Epithelial cell of prostate (primary cell): ENCODE results near the gene AASDH.
A peak's percentile ranks its signal among the peaks of the same experiment; 100 is the strongest.

Experiments used
- DNase-seq: peaks from one replicate; pipeline ENCODE4 v3.0.0-alpha.2; 2011; ENCODE audit warnings: low read depth, low spot score
- H3K27ac ChIP-seq: fragments of 450-650 bp; 2 replicates; pipeline ENCODE4 v1.5.1; 2017; ENCODE audit warnings: mild to moderate bottlenecking

Gene AASDH, protein sequence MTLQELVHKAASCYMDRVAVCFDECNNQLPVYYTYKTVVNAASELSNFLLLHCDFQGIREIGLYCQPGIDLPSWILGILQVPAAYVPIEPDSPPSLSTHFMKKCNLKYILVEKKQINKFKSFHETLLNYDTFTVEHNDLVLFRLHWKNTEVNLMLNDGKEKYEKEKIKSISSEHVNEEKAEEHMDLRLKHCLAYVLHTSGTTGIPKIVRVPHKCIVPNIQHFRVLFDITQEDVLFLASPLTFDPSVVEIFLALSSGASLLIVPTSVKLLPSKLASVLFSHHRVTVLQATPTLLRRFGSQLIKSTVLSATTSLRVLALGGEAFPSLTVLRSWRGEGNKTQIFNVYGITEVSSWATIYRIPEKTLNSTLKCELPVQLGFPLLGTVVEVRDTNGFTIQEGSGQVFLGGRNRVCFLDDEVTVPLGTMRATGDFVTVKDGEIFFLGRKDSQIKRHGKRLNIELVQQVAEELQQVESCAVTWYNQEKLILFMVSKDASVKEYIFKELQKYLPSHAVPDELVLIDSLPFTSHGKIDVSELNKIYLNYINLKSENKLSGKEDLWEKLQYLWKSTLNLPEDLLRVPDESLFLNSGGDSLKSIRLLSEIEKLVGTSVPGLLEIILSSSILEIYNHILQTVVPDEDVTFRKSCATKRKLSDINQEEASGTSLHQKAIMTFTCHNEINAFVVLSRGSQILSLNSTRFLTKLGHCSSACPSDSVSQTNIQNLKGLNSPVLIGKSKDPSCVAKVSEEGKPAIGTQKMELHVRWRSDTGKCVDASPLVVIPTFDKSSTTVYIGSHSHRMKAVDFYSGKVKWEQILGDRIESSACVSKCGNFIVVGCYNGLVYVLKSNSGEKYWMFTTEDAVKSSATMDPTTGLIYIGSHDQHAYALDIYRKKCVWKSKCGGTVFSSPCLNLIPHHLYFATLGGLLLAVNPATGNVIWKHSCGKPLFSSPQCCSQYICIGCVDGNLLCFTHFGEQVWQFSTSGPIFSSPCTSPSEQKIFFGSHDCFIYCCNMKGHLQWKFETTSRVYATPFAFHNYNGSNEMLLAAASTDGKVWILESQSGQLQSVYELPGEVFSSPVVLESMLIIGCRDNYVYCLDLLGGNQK

DNA sequence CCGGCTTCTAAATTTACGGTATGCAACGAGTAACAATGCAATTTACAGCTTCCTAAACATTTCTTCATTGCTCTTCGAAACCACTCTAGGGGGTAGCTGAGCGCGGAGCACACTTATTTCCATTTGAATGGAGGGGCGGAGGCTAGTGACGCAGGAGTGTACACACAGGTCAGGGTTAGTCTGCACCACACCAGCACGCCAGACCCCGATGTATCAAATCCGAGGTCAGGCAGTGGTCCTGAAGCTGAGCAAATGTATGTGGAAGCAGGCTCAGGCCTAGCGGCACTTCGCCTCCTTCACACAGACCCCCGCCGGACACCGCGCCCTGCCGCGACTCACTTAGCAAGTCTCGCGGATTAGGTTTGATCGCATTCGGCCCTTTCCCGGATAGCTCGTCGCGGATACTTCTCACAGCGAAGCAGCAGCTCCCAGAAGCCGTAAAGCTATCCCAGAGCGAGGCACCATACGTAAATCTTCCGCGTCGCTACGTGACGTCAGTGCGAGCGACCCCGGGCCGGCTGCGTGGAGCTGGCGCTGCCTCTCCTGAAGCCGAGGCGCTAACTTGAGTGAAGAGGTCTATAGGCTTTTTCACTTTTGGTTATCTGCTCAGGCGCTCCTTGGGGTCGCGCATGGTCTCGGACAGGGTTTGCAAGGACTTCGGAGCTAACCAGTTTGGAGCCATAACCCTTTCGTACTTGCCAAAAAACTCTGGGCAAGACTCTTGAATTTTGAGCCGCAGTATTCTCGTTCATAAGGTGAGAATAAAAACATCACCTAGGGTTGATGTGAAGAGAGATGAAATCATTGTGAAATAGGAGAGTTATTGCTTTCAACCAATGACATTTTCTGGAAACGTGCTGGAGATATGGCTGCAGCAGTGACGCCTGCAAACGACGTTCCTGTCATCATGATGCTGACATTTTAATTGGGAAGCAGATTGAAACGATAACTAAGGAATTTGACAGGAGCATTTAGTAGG, at the start of gene AASDH:
AASDH (minus strand) TSS at position 469 of the 979 bp plus-strand sequence. CDS start 3,192 bp downstream, outside the sequence.
- DNase-seq, result peak; percentile 68
- peak within 1 kb of the TSS; percentile 93 for H3K27ac ChIP-seq

DNA sequence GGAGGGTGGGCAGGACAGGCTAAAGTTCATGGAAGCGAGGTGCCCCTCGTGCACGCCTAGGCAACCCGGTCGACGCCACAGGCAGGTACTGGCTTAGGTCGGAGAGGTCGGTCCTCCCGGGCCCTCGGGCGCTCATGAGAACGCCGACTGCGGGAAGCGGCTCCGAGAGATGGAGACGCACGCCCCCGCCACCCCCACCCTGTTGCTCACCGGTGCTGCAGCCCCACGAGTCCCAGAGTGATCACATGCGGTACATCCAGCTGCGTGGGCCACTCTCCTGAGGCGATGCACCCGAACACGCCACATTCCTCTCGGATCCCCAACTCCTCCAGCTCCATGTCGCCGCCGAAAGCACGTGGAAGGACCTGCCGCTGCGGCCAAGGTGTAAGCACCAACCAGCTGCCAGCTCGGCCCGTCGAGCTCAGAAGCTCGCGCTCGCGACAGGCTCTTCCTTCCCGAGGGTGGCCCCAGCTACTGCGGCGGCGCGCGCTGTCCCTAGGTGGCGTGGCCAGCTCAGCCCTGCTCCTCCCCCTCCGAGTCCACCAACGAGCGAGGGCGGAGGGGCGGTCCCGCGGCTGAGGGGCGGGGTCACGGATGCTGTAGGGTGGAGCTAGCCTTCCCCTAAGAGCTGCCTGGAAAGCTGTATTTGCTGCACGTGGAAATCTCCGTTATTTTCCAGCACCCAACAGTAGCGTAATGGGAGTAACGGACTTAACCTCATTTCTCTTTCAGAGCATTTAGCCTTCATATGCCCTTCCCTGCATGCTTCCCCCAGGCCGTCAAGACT, 48.0 kb upstream of the AASDH start, which contains the start of gene PPAT:
PPAT (minus strand) TSS at position 476 of the 787 bp plus-strand sequence; CDS start at position 338, 138 bp downstream.
- peak; percentile 94 for DNase-seq
- H3K27ac ChIP-seq, result peak within 1 kb of the TSS; percentile 77

DNA sequence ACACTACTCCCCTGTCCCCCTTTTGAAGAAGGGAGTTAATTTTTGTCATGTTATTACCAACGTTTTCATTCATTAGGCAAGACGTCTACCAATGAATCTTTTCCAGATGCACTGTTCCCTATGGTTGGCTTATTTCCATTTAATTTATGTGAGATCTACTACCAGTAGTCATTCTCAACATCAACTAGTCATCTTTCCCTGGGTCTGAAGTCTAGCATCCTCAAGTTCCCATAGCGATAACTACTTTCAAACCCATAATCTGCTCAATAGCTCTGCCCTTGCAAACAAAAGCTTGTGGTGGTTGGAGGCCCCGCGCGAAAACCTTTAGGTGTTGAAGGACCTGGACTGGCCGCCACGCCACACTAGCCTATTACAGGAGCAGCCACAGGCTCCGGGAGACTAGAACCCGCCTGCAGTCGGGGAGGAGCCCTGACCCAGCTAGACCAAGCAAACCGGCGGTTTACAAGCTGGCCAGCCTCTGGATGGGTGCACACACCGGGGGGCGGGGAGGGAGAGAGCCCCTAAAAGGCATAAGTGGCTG, 47.4 kb upstream of the AASDH start:
- no peak for DNase-seq

DNA sequence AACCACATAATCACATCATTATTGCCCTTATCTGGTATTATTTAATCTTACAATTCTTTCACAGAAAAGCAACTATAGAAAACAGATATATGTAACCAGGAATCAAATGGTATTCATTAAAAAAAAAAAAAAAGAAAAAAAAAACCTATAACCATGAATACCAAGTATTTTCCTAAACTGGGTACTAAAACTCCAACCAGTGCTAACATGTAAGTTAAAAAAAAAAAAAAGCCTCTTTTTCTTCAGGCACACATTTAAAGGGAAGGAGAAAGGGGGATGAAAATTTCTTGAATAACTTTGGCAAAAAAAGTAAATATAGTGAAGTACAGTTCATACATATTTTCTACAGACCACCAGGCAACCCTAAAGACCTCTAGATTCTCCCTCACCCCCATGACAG, 46.0 kb upstream of the AASDH start:
- no peak overlapping the region for H3K27ac ChIP-seq
- DNase-seq, result no peak

More for the DNA sequence above, 47.4 kb upstream of the AASDH start:
- H3K27ac ChIP-seq, result peak overlapping the region; percentile 77

DNA sequence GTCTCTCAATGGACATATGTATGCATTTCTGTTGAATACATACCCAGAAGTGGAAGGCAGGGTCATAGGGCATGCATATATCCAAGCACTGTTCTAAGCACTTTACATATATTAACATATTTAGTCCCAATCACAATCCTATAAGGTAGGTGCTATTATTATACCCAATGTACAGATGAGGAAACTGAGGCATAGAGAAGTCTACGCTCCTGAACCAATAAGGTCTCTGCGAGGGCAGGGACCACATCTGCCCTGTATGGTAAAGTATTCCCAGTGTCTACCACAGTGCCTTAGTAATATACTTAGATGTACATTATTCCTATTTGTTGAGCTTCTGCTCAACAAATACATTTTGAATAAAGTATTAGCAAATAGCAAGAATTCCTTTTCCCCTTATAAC, 42.9 kb upstream of the AASDH start:
- no peak overlapping the region for H3K27ac ChIP-seq
- no peak for DNase-seq

DNA sequence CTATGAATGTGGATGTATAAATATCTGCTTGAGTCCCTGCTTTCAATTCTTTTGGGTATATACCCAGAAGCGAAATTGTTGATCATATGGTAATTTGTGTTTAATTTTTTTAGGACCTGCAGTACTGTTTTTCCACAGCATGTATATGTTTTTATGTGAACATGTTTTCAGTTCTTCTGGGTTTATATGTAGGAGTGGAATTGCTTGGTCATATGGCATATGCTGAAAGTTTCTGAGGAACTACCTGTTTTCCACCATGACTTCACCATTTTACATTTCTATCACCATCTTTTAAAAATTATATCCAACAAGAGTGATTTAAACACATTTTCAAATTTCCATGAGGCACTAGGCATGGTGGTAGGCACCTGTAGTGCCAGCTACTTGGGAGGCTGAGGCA, 39.9 kb upstream of the AASDH start:
- no peak for DNase-seq

DNA sequence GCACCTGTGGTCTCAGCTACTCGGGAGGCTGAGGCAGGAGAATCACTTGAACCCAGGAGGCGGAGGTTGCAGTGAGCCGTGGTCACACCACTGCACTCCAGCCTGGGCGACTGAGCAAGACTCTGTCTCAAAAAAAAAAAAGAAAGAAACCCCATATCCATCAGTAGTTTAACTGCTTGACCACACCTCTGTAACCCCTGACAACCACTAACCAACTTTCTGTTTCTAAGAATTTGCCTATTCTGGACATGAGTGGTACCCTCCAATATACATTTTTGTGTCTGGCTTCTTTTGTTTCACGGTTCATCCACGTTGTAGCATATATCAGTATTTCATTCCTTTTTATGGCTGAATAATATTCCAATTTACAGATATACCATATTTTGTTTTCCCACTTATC, 39.0 kb upstream of the AASDH start:
- no peak overlapping the region for H3K27ac ChIP-seq
- no peak for DNase-seq

More for the DNA sequence above, 39.9 kb upstream of the AASDH start:
- no peak overlapping the region for H3K27ac ChIP-seq

DNA sequence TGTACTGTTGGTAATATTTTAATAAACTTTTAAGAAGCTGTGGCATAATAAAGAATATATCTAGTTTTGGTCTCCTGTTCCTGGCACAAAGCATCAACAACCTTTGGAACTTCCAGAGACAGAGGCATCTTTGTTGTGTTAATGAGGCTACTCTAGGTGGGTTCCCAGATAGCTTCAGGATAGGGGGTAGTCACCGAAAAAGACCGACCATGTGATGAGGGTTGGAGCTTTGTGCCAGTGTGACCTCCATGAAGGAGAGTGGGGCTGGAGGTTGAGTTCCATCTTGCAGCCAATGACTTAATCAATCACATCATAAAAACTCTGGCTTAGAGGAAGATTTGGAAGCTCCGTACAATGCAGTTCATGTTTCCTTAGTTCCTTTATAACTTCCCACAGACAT, 38.2 kb upstream of the AASDH start:
- no peak overlapping the region for H3K27ac ChIP-seq
- DNase-seq, result no peak

DNA sequence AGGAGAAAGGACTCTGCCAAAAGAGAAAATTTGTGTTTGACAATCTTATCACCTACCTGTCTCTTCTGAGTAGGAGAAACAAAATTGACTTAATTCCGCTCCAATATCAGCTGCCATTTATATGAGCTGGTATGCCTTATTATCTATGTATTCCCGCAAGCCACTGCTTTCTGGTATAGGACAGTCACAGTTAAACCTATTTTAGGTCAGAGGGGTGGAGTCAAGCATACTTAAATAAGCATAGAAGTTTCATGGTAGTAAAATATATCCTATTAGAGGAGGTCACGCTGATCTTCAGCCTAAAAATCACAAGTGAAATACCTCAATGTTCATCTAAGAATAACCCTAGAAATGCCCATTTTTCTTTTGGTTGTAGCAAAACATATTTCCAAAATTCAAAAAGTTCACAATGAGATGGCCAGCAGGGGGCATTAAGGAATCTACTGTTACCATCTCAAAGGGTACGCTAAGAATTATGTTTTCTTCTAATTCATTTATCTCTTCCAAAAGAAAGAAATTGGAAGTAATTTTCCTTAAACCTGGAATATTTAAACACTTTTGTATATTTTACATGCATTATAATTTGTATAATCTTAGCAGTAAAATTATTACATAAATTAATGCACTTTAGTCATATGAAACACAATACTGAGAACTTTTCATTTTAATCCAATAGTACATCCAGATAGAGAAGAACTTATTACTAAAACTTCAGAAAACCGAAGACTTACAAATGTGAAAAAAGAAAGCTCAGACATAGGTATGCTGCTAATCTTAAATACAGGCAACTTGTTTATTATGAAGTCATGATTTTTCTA, 37.6 kb upstream of the AASDH start:
- DNase-seq, result no peak

DNA sequence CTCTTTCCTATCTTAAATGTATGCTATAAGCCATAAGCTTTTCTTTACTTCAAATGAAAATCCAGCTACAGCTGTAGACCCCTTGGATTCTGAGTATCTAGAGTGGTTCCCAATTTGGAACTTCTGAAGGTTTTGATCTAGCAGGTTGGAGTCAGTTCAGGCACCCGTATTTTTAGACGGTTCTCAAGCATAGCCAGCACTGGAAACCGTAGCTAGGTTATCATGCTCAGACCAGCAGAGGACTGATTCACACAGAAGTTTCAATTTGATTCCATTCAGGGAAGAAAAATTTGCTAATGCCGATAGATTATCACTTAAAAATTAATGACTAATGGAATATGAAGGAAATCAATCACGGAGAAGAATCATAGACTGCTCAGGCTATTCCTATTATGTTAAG, 36.9 kb upstream of the AASDH start:
- no peak overlapping the region for H3K27ac ChIP-seq
- DNase-seq, result no peak

More for the DNA sequence above, 37.6 kb upstream of the AASDH start:
- H3K27ac ChIP-seq, result no peak overlapping the region

DNA sequence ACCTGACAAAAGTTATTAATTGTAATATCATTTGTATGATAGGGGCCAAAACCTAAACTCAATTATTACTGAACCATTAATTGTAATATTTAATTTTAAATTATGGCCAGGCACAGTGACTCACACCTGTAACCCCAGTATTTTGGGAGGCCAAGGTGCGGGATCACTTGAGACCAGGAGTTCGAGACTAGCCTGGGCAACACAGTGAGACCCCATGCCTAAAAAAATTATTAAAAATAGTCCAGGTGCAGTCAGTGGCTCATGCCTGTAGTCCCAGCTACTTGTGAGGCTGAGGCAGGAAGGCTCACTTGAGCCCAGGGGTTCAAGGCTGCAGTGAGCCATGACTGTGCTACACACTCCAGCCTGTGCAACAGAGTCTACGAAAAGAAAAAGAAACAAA, 30.1 kb upstream of the AASDH start:
- DNase-seq, result no peak
- H3K27ac ChIP-seq, result no peak overlapping the region

DNA sequence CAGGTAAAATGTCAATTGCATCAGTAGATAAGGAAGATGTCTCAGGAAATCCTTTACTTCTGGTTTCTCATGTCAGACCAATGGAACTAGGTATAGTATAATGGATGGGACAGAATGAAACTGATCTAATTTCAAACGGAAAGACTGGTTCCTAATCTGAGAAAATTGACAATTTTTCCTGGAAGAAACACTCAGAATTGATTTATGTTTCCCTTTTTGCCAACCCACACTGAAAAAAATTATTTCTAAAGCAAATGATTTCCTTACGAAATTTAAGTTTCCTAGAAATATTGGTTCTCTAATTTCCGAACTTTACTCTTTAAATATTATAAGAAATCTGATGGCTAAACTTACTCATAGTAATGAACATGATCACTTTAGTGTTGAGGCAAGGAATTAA, 29.1 kb upstream of the AASDH start:
- DNase-seq, result no peak

DNA sequence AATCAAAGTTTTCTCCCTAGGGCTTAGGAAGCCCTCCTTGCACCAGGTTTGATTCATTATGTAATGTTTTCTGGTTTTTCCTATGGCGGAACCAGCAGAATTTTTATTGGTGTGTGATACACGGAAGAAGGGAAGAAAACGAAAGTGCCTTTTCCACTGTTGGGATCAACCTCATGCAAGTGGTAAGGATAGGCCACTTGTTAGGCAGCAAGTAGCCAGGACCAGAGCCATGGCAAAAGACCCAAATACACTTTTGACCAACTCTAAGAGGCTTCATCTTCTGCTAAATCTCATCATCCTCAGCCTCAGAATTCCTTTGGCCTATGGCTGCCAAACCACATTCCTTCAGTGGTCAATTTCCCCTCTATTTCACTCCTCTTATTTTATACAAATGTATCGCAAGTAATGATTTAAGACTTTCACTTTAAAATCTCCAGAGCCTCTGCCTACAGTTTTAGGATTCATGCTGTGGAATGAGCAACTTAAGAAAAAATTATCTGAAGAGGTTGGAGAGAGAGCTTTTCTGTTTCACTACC, 26.9 kb upstream of the AASDH start:
- no peak overlapping the region for H3K27ac ChIP-seq
- no peak for DNase-seq

More for the DNA sequence above, 29.1 kb upstream of the AASDH start:
- no peak overlapping the region for H3K27ac ChIP-seq

DNA sequence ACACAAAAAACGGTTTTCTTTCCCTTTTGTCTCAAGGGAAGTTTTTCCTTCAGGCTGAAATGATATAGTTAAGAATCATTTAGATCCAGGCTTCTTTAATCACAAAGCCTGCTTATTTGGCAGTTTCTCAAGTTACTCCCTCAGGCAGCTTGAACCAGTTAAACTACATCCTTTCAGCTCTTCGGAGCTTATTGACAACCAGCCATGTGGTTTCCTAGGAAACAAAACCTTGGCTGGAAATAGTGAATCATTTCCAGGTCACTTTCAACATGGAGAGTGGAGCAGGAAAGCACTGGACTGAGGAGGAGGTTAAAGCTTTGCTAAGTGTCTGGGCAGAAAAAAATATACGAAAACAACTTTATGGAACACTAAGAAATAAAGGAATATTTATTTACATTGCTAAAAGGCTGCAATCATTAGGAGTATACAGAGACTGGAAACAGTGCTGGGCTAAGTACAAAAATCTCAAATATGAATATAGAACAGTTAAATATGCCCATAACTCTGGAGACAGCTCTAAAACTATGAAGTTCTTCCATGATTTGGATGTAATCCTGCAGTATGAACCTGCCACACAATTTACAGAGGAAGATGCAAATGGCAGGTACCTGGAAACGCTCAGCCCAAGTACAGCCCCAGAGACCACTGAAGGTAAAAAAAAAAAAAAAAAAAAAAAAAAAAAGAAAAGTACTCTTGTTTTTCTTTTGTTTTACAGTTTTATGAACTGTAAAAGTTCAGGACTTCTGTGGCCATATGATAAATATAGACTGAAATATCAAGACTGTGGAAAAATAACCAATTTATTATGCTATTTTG, 23.2 kb upstream of the AASDH start:
- H3K27ac ChIP-seq, result peak overlapping the region; percentile 46
- DNase-seq, result peak; percentile 87

DNA sequence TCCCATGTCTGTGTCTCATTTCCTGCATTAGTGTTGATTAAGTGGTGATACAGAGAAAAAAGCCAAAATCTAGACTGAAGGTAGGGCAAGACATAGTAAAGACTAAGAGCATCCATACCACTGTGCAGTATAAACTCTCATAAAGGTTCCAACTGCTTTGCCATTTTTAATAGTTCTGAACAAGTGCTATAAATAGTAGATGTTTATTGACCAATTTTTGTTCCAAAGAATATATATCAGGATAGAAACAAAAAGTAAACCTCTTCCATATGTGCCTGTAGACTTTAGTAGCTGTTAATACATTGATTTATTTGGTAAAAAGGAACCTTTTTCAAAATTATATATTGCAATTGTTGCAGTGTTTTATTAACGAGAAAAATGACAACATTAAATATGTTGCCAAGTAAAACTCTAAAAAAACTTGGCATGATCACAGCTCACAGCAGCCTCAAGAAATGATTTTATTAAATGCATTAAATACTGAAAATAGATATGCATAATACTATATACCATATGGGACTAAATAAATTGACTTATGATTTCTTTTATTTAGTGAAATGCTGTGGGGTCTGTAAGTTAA, 22.3 kb upstream of the AASDH start:
- no peak for DNase-seq
- H3K27ac ChIP-seq, result peak overlapping the region; percentile 46

DNA sequence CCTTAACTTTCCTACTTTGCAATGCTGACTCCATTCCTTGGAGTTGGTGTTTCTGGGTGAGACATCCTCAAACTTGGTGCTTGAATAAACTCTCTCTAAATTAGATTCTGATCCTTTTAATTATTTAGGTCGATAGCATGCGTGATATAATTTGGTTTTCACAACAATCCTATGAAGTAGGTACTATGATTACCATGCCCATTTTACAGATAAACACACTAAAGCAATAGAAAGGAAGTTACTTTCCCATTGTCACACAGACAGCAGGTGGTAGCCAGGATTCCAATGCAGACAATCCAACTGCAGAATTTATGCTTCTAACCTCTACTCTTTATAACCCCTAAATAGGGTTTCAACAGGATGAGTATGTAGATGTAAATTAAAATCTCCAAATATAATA, 21.7 kb upstream of the AASDH start:
- DNase-seq, result no peak
- H3K27ac ChIP-seq, result no peak overlapping the region
